Astrocyte (in vitro differentiated cells and primary cell): ENCODE results near the gene GTPBP3. TPM values are rescaled to one million over a fixed set of nuclear protein-coding genes. Genes with fewer than 3 reads are reported as not detected.

Experiments
- DNase-seq: peaks from one replicate; pipeline ENCODE4 v3.0.0-alpha.2; 2010; ENCODE audit warnings: low read depth
- FAIRE-seq: peaks from 2 replicates; lab custom pipeline; 2011; peaks lifted over from hg19 to GRCh38; lab: Jason Lieb, UNC
- H2AFZ ChIP-seq: 2 replicates; pipeline ENCODE4 v1.6.0; 2012; ENCODE audit warnings: low read depth, low read length, inconsistent platforms
- H3K27ac ChIP-seq: 2 replicates; pipeline ENCODE4 v1.5.1; 2011; ENCODE audit warnings: low read depth, low read length, inconsistent platforms
- H3K27me3 ChIP-seq: 2 replicates; pipeline ENCODE4 v1.6.0; 2011; ENCODE audit warnings: low read length, inconsistent platforms; ENCODE audit not compliant: insufficient read depth
- H3K36me3 ChIP-seq: 2 replicates; pipeline ENCODE4 v1.5.1; 2011; ENCODE audit warnings: low read length, inconsistent platforms; ENCODE audit not compliant: insufficient read depth
- H3K4me1 ChIP-seq: 2 replicates; pipeline ENCODE4 v1.5.1; 2011; ENCODE audit warnings: low read length, inconsistent platforms; ENCODE audit not compliant: insufficient read depth
- H3K4me2 ChIP-seq: 2 replicates; pipeline ENCODE4 v1.6.0; 2012; ENCODE audit warnings: low read length, inconsistent platforms
- H3K4me3 ChIP-seq: 2 replicates; pipeline ENCODE4 v1.5.1; 2011; ENCODE audit warnings: low read depth, mild to moderate bottlenecking, low read length, inconsistent platforms; ENCODE audit not compliant: insufficient read depth
- H3K79me2 ChIP-seq: 2 replicates; pipeline ENCODE4 v1.6.0; 2012; ENCODE audit warnings: mild to moderate bottlenecking, low read length, inconsistent platforms; ENCODE audit not compliant: insufficient read depth
- H3K9ac ChIP-seq: 2 replicates; pipeline ENCODE4 v1.6.0; 2012; ENCODE audit warnings: mild to moderate bottlenecking, low read length, inconsistent platforms
- H3K9me3 ChIP-seq: 2 replicates; pipeline ENCODE4 v1.5.1; 2012; ENCODE audit warnings: low read depth, mild to moderate bottlenecking, low read length, inconsistent platforms; ENCODE audit not compliant: insufficient read depth
- H4K20me1 ChIP-seq: 2 replicates; pipeline ENCODE4 v1.6.0; 2012; ENCODE audit warnings: low read length, inconsistent platforms; ENCODE audit not compliant: insufficient read depth
- H3K27ac Mint-ChIP-seq: one replicate; pipeline ENCODE4 v1.8.0; 2021; ENCODE audit warnings: mild to moderate bottlenecking, mixed read lengths; ENCODE audit not compliant: unreplicated experiment
- H3K27me3 Mint-ChIP-seq: one replicate; pipeline ENCODE4 v1.8.0; 2021; ENCODE audit warnings: low read depth, mixed read lengths; ENCODE audit not compliant: unreplicated experiment
- H3K36me3 Mint-ChIP-seq: one replicate; pipeline ENCODE4 v1.8.0; 2021; ENCODE audit warnings: low read depth, mixed read lengths; ENCODE audit not compliant: unreplicated experiment
- H3K4me1 Mint-ChIP-seq: one replicate; pipeline ENCODE4 v1.8.0; 2021; ENCODE audit warnings: low read depth, mixed read lengths; ENCODE audit not compliant: unreplicated experiment
- H3K4me3 Mint-ChIP-seq: one replicate; pipeline ENCODE4 v1.8.0; 2021; ENCODE audit warnings: mild to moderate bottlenecking, moderate library complexity, mixed read lengths; ENCODE audit not compliant: unreplicated experiment
- H3K9me3 Mint-ChIP-seq: one replicate; pipeline ENCODE4 v1.8.0; 2021; ENCODE audit warnings: mild to moderate bottlenecking, mixed read lengths; ENCODE audit not compliant: unreplicated experiment
- EZH2 ChIP-seq: IDR thresholded peaks from 2 replicates; pipeline ENCODE4 v1.6.1; 2012; ENCODE audit warnings: mild to moderate bottlenecking, low read length, inconsistent platforms; ENCODE audit not compliant: insufficient read depth
- total RNA-seq: library from RNA; stranded (reverse); gene quantifications from 2 replicates; pipeline ENCODE4 v1.2.1, GENCODE V29; 2021
- TF ChIP-seq, protein P1 (sequence below): IDR thresholded peaks from 2 replicates; pipeline ENCODE4 v1.5.1; 2011; ENCODE audit warnings: low read depth, mild to moderate bottlenecking, inconsistent platforms, low read length, moderate library complexity; ENCODE audit not compliant: insufficient read depth

The GTPBP3 gene
- total RNA-seq, 1 donor from 2014 or later = 21.7 TPM

DNA sequence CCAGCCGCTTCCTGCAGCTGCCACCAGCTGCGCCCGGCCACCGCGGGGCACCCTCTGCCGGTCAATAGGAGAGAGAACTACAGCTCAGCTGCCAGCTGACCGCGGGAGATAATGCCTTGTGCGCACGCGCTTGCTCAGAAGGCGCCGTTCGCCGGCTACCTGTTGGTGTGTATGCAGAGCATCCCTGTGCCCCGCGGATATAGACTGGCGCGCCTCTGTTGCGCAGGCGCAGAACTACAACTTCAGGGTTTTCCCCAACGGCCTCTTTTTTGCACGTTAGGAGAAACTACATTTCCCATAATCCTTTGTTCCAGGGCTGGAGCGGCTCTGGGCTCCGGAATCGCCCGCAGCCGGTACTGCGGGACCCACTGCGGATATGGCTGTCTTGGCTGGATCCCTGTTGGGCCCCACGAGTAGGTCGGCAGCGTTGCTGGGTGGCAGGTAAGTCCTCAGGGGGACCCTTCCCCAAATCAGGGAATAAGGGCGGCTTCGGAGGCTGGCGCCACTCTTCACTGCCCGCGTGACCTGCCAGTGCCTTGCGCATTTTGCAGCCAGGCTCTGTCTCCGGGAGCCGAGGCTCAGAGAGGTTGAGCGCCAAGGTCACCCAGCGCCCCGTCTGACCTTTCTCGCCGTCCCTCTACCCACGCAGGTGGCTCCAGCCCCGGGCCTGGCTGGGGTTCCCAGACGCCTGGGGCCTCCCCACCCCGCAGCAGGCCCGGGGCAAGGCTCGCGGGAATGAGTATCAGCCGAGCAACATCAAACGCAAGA, 31.7 kb upstream of the GTPBP3 start, which contains the start of gene MRPL34:
Gene MRPL34, plus strand, starts transcription at position 356 of the 768 bp plus-strand sequence. Its CDS starts 21 bp downstream, at position 377.
- Histone ChIP-seq H3K9me3 (no peaks in the 10 kb centered on the region), H3K79me2 (peaks cover 21% of the 10 kb centered on the region), H4K20me1 (peaks cover 11% of the 10 kb centered on the region), H3K27me3 (no peaks in the 10 kb centered on the region), H3K4me1 (peaks cover 18% of the 10 kb centered on the region), H2AFZ (peak within 1 kb of the TSS; percentile 90), H3K4me2 (peak within 1 kb of the TSS; percentile 93), H3K4me3 (peak within 1 kb of the TSS; percentile 72), H3K36me3 (no peaks in the 10 kb centered on the region), H3K27ac (peak within 1 kb of the TSS; percentile 61), H3K9ac (peak within 1 kb of the TSS; percentile 84)
- peak; percentile 94 for DNase-seq
- peaks cover 2% of the 10 kb centered on the region for H3K36me3 Mint-ChIP-seq
- H3K9me3 Mint-ChIP-seq = no peaks in the 10 kb centered on the region
- FAIRE-seq = no peak
- H3K27ac Mint-ChIP-seq = peak within 1 kb of the TSS; percentile 84
- H3K4me1 Mint-ChIP-seq = peaks cover 4% of the 10 kb centered on the region
- TF ChIP-seq, protein P1, sequence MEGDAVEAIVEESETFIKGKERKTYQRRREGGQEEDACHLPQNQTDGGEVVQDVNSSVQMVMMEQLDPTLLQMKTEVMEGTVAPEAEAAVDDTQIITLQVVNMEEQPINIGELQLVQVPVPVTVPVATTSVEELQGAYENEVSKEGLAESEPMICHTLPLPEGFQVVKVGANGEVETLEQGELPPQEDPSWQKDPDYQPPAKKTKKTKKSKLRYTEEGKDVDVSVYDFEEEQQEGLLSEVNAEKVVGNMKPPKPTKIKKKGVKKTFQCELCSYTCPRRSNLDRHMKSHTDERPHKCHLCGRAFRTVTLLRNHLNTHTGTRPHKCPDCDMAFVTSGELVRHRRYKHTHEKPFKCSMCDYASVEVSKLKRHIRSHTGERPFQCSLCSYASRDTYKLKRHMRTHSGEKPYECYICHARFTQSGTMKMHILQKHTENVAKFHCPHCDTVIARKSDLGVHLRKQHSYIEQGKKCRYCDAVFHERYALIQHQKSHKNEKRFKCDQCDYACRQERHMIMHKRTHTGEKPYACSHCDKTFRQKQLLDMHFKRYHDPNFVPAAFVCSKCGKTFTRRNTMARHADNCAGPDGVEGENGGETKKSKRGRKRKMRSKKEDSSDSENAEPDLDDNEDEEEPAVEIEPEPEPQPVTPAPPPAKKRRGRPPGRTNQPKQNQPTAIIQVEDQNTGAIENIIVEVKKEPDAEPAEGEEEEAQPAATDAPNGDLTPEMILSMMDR = peak; percentile 44
- no peak for TF ChIP-seq EZH2
- no peaks in the 10 kb centered on the region for H3K27me3 Mint-ChIP-seq
- peak within 1 kb of the TSS; percentile 85 for H3K4me3 Mint-ChIP-seq

DNA sequence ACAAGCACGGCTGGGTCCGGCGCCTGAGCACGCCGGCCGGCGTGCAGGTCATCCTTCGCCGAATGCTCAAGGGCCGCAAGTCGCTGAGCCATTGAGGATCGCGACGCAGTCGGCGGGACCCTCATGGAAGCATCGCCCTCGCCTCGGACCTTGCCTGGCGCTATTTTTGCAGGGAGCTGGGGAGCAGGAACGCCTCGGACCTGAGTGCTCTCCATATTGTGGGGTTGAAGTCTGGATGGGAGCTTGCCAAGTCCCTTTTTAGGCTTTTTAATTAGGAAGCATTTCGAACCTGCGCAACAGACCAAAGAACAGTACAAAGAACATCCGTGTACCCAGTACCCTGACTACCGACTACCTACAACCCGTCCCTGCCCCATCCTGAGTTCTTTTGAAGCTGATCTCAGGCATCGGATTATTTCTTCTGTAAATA, 31.1 kb upstream of the GTPBP3 start:
- Histone ChIP-seq H3K36me3 (no peaks in the 10 kb centered on the region), H4K20me1 (peaks cover 17% of the 10 kb centered on the region), H3K4me3 (peak overlapping the region; percentile 72), H3K4me2 (peak overlapping the region; percentile 93), H3K27me3 (no peaks in the 10 kb centered on the region), H3K9me3 (no peaks in the 10 kb centered on the region), H2AFZ (peak overlapping the region; percentile 90), H3K9ac (peak overlapping the region; percentile 84), H3K27ac (peak overlapping the region; percentile 61), H3K4me1 (peaks cover 19% of the 10 kb centered on the region), H3K79me2 (peaks cover 27% of the 10 kb centered on the region)
- DNase-seq (no peak), FAIRE-seq (no peak)
- H3K27me3 Mint-ChIP-seq = no peaks in the 10 kb centered on the region
- TF ChIP-seq EZH2 = no peak
- TF ChIP-seq, protein P1 = no peak
- H3K27ac Mint-ChIP-seq = peak overlapping the region; percentile 15
- H3K36me3 Mint-ChIP-seq = peaks cover 2% of the 10 kb centered on the region
- H3K9me3 Mint-ChIP-seq = no peaks in the 10 kb centered on the region
- H3K4me3 Mint-ChIP-seq = peak overlapping the region; percentile 85
- H3K4me1 Mint-ChIP-seq = peaks cover 8% of the 10 kb centered on the region

DNA sequence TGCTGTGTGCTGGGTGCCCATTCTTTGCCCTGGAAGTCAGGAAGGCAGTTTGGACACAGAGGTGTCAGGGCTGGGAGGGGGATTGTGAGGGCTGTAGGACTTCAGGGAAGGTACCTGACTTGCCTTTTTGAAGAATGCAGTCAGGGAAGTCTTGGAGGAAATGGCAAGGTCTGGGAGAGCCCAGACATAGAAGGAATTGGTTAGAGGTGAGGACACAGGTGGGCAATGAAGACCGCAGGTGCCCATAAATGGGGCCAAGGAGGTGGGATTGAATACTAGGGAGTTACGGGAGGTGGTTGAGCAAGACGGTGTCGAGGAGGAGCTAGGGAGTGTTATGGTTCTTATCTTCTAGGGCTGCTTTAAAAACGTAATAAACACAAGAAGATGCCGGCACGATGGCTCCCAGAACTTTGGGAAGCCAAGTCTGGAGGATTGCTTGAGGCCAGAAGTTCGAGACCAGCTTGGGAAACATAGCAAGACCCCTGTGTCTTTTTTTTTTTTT, 29.4 kb upstream of the GTPBP3 start:
- TF ChIP-seq, protein P1 = no peak
- TF ChIP-seq EZH2 = no peak
- Histone ChIP-seq H3K4me1 (peaks cover 31% of the 10 kb centered on the region), H3K9me3 (no peaks in the 10 kb centered on the region), H3K9ac (no peak overlapping the region), H3K4me3 (no peak overlapping the region), H3K79me2 (peaks cover 43% of the 10 kb centered on the region), H3K27me3 (no peaks in the 10 kb centered on the region), H3K4me2 (no peak overlapping the region), H2AFZ (no peak overlapping the region), H3K27ac (no peak overlapping the region), H3K36me3 (no peaks in the 10 kb centered on the region), H4K20me1 (peaks cover 32% of the 10 kb centered on the region)
- peak overlapping the region; percentile 85 for H3K4me3 Mint-ChIP-seq
- H3K36me3 Mint-ChIP-seq = peaks cover 5% of the 10 kb centered on the region
- H3K27me3 Mint-ChIP-seq = no peaks in the 10 kb centered on the region
- DNase-seq (no peak), FAIRE-seq (no peak)
- H3K4me1 Mint-ChIP-seq = peaks cover 21% of the 10 kb centered on the region
- peak overlapping the region; percentile 75 for H3K27ac Mint-ChIP-seq
- H3K9me3 Mint-ChIP-seq = no peaks in the 10 kb centered on the region
